C1 segment of cervical spinal cord (tissue), 14 donors: ENCODE data around the gene NME7.
"Not testable (repeated sequence)": the region's sequence is repeated elsewhere in the genome, so short reads cannot be mapped to it uniquely, and the experiment has no call there.

Source experiments
- DNase-seq, 14 donors: peaks; one replicate each; lab custom pipeline; 2025; lab: John Stamatoyannopoulos, UW

Gene NME7

GRCh38 chr1:169367686-169368405 lies at the start of gene NME7, which contains the start of gene BLZF1:
NME7 (minus strand) TSS chr1:169367797; CDS start chr1:169367710, 87 bp downstream.
BLZF1 (plus strand) TSS chr1:169368195; CDS start chr1:169369523, 1,328 bp downstream.
- DNase-seq, result peak; percentile 38 to 97 (median 88)

GRCh38 chr1:169414952-169415351 lies 47.4 kb upstream of the NME7 start:
- DNase-seq, result no peak

DNA sequence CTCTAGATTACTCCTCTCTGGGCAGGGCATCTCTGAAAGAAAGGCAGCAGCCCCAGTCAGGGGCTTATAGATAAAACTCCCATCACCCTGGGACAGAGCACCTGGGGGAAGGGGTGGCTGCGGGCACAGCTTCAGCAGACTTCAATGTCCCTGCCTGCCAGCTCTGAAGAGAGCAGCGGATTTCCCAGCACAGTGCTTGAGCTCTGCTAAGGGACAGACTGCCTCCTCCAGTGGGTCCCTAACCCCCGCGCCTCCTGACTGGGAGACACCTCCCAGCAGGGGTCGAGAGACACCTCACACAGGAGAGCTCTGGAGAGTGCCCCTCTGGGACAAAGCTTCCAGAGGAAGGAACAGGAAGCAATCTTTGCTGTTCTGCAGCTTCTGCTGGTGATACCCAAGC lies 40.7 kb upstream of the NME7 start:
- not testable (repeated sequence) for DNase-seq

DNA sequence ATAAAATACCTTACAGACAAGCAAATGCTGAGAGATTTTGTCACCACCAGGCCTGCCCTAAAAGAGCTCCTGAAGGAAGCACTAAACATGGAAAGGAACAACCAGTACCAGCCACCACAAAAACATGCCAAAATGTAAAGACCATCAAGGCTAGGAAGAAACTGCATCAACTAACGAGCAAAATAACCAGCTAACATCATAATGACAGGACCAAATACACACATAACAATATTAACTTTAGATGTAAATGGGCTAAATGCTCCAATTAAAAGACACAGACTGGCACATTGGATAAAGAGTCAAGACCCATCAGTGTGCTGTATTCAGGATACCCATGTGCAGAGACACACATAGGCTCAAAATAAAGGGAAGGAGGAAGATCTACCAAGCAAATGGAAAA lies 35.0 kb upstream of the NME7 start:
- DNase-seq, result not testable (repeated sequence)

DNA sequence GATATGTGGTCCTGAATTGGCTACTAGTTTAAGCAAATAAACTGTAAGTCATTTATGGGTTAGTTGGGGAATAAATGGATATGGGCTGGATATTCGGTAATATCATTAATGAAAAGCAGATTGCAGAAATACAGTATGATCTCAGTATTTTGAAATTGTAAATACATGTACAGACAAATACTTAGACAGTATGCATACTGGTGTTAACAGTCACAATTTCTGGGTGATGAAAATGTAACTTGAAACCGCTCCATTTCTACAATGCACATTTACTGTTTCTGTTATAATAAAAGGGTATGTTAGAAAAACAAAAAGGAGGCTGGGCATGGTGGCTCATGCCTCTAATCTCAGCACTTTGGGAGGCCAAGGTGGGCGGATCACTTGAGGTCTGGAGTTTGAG lies 28.4 kb upstream of the NME7 start:
- DNase-seq, result no peak

- no peak for DNase-seq
These were observed 24.8 kb upstream of the NME7 start for GRCh38 chr1:169392406-169392805.

GRCh38 chr1:169390303-169390702 lies 22.7 kb upstream of the NME7 start:
- no peak for DNase-seq

DNA sequence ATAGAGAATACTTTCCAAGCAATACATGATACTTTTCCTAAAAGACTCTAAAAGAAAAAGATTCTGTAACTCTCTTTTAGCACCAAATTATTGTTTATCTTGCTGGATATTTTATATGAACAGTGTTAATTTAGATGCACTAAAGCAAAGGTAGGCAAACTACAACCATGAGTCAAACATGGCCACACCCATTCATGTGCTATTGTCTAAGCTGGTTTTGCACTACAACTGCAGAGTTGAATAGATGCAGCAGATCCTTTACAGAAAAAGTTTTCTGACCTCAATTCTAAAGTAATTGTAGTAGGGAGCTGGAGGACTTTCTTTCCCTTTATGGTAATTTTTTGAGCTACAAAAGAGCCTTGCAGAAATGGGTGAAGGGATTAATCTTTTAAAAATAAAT lies 19.8 kb upstream of the NME7 start:
- DNase-seq, result no peak

DNA sequence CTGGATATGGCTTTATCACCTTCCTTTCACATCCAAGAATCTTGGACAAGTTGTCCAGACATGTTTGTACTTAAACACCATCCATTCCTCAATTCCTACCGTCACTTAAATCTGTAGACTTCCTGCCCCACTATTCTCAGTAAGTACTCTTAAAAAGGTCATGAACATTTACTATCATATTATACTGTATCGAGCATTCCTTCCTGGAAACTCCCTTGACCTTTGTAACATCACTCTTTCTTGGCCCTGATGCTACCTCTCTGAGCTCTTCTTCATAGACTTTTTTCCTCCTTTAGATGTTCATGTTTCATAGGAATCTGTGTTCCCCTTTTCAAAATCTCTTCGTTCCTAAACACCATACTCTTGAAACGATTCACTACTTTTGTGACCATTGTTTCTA lies 15.9 kb upstream of the NME7 start:
- no peak for DNase-seq

DNA sequence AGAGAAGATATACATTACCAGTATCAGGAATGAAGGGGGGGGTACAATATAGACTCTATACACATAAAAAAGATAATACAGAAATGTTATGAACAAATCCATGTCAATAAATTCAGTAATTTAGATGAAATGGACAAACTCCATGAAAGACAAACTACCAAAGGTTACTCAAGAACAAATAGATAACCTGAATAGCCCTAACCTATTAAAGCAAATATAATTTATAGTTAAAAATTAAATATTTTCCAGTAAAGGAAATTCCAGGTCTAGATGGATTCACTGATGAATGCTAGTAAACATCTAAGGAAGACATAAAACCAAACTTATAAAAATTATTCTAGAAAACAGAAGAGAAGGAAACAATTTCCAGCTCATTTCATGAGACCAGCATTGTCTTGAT lies 13.6 kb upstream of the NME7 start:
- no peak for DNase-seq

- DNase-seq, result no peak
These were observed 3.8 kb upstream of the NME7 start for GRCh38 chr1:169371404-169371803.

DNA sequence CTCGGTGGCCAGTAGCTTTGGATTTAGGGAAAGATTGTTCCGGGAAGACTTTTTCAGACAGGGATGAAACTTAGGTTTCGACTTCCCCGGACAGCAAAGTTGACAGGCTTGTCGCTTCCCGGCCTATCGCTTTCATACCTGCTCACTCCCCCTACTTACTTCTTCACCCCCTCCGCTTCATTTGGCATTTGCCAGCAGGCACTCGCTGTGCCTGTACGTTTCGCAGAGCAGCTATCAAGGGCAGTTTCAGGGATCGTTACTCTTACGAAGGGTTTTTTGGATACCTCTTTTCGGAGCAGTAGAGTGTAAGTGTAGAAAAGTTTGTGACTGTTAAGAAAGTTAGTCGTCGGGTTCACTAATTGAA lies 791 bp upstream of the NME7 start:
- peak in 1 of 14 donors; percentile 22 for DNase-seq

DNA sequence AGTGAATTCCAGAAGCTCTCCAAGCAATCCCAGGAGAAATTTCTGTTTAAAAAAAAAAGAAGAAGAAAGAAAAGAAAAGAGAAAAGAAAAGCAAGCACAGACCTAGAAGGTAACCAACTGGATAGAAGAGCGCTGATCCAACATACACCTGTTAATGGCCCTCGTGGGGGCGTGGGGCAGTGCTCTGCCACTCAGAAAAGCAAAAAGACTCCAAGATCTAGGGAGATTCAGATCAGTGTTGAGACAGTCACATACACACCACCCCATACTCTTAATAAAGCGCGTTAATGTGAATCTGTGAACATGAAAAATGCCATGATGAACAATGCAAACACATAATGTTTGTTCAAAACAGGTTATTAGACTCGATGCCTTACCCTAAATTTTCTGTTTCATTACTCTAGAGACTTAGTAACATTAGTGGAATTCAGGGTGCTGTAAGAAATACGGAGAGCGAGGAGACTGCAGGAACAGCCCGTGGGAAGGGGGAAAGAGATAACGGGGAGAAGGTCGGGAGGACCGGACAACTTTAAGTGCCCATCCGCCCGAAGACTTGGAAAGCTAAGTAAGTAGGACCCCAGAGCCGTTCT lies 406 bp downstream of the NME7 start:
- no peak for DNase-seq

GRCh38 chr1:169364948-169365347 lies 2.6 kb downstream of the NME7 start:
- no peak for DNase-seq

DNA sequence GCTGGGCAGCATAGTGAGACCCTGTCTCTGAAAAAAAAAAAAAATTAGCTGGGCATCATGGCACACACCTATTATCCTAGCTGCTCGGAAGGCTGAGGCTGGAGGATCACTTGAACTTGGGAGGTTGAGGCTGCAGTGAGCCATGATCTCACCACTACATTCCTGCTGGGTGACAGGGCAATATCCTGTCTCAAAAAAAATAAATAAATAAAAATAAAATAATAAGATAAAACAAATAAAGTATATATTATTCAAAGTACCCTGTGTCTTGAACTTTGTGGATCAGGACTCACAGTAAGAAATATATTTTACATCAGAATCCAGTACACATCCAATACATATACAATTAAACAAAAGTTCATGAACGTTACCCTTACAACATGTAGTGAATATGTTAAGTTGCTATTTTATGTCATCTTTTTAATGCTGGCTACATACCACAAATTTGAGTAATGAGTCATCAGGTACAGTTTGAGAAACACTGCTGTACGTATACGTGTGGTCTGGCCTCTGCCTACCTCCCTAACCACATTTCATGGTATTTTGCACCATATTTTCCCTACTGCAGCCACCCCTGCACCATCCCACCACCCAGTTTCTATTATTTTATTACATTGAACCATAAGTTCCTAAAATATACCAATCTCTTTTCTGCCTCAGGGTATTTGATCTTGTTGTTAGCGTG lies 4.4 kb downstream of the NME7 start:
- DNase-seq, result no peak

DNA sequence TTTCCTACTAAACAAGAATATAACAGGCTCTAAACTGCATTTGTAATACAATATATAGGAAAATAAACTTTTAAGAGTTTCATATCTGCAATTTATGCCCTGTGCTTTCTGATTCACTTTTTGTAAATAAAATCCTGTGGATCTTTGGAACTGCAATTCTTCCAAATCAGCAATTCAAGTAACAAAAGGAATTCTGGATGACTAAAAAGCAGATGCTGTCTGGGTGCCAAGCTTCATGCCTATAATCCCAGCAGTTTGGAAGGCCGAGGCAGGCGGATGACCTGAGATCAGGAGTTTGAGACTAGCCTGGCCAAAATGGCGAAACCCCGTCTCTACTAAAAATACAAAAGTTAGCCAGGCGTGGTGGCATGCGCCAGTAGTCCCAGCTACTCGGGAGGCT lies 6.3 kb downstream of the NME7 start:
- no peak for DNase-seq

DNA sequence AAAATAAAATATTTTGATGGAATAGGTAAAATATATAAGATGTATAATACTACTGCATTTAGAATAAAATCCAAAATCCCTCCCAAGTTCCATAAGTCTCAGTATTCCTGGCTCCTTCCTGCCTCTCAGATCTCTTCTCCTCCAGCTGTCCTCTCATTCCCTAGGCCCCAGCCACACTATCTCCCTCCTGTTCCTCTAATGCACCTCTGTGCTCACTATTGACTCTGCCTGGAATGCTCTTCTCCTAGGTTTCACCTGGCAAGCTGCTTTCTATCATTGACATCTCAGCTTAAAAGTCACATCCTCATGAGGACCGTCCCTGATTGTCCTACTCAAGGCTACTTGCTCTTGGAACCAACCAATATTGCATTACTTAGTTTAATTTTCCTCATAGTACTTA lies 7.2 kb downstream of the NME7 start:
- DNase-seq, result no peak

DNA sequence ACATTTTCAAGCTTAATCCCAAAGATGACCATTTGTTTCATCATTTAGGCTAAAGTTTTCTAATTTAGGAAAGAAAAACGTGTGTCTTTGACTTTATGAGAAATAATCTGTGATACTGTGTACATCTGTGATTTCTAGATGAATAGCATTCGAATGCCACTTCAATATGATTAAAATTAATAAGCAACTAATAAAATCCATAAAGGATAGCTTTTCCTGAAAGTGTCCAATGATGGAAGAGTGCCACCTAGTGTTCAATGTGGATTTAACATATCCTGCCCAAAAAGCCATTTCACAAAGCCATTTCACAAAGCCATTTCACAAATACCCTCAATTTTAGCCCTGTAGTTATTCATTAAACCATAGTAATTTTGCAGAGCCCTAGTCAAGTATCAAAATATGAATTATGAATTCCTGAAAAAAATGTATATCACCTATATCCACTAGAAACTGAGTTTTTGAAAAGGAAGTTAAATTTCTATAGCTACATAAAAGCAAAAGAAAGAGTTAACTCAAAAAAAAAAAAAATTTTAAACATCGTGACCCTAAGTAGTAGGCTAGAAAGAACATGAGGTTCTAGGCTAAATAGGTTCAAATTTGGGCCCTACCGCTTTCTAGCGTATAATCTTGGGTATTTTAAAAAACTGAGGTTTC lies 19.1 kb downstream of the NME7 start:
- DNase-seq, result peak in 1 of 14 donors; percentile 33

DNA sequence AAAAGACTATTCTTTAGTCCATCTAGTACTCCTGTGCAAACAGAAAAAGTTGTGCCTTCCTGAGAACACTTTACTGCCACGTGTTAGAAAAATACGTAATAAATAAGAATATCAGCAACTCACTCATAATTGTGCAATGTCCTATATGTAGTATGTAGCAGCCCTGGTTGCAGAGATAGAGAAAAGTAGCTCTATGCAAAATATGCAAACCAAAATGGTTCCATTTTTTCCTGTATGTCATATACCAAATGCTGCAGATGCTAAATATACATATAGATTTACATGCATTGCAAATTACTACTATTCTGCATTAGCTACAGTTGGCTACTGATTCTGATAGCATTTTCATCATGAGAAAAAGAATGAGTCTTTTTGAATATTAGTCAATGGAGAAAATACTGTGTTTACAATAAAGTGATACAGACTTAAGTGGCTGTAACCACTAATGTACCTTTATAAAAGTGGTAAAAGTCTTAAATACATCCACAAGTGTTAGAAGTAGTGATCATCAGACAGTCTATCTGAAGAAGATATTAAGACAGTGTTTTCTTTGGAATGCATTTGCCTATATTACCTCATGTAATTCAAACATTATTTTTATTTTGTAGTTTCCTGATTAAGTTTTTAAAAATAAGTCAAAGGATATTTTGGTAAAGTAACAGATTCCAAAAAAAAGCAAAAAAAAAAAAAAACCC lies 19.8 kb downstream of the NME7 start:
- DNase-seq, result no peak

DNA sequence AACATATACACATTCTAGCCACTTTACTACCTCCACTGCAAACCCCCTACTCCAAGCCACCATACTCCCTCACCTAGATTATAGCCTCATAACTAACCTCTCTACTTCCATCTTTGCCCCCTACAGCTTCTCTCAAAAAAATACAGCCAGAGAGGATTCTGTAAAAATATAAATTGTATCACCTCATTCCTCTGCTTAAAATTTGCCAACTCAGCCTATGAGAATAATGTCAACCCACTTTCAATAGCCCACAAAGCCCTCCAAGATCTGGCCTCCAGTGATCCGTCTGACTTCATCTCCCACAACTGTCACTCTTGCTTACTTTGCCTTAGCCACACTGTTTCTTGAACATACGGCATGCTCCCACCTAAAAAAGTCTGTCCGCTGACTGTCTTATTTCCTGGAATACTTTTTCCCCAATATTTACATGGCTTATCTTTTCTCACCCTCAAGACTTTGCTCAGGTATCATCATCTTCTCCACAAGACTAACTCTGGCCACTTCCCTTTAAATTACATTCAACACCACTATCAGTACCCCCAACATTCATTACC lies 21.5 kb downstream of the NME7 start:
- no peak for DNase-seq

DNA sequence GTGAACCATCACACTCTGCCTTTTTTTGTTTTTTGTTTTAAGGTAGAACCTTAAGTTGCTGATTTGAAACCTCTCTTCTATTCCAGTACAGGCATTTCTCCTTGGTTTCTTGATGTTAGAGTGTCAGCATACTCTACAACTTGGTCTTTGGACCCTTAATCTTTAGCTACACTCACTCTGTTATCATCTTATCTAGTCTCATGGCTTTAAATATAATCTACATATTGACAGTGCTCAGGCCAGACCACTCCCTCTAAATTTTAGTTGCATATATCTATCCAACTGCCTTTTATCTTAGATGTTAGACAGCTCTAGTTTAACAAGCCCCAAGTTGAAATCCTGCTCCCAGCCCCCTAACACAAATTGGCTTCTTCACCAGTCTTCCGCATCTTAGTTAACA lies 22.1 kb downstream of the NME7 start:
- DNase-seq, result no peak
